ENCODE data around the gene BDH2. TPM values are rescaled to one million over a fixed set of nuclear protein-coding genes. Genes with fewer than 3 reads are reported as not detected.
A peak's percentile ranks its signal among the peaks of the same experiment; 100 is the strongest.

The BDH2 gene
- total and polyA plus RNA-seq, 2 donors (not counting 1 experiment from before 2014, with no cell fraction given): 67.2 to 70.5 TPM

DNA sequence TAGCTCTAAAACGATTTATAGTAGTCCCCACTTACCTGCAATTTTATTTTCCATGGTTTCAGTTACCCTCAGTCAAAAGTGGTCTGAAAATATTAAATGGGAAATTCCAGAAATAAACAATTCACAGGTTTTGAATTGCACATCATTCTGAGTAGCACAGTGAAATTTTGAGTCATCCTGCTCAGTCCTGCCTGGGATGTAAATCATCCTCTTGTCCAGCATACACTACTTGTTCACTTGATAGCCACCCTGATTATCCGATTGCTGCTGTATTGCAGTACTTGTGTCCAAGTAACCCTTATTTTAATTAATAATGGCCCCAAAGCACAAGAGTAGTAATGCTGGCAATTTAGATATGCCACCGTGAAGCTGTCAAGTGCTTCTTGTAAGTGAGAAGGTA, 23.5 kb upstream of the BDH2 start:
- peaks cover 4% of the 10 kb centered on the region for H3K4me1 ChIP-seq (ENCODE audit: control insufficient read depth, extremely low read depth, insufficient read depth, low read length)
- H3K36me3 ChIP-seq (ENCODE audit: control insufficient read depth, insufficient read depth, low read length): no peaks in the 10 kb centered on the region
- H2AFZ ChIP-seq (ENCODE audit: low read length): no peak overlapping the region
- H3K4me2 ChIP-seq (ENCODE audit: extremely low read depth, insufficient read depth, low read length): no peak overlapping the region
- TF ChIP-seq, protein P1, sequence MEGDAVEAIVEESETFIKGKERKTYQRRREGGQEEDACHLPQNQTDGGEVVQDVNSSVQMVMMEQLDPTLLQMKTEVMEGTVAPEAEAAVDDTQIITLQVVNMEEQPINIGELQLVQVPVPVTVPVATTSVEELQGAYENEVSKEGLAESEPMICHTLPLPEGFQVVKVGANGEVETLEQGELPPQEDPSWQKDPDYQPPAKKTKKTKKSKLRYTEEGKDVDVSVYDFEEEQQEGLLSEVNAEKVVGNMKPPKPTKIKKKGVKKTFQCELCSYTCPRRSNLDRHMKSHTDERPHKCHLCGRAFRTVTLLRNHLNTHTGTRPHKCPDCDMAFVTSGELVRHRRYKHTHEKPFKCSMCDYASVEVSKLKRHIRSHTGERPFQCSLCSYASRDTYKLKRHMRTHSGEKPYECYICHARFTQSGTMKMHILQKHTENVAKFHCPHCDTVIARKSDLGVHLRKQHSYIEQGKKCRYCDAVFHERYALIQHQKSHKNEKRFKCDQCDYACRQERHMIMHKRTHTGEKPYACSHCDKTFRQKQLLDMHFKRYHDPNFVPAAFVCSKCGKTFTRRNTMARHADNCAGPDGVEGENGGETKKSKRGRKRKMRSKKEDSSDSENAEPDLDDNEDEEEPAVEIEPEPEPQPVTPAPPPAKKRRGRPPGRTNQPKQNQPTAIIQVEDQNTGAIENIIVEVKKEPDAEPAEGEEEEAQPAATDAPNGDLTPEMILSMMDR (conservative IDR thresholded peaks at IDR 0.05 in 1 of 2, IDR thresholded peaks at IDR 0.05 in 1 of 2; ENCODE audit: low read depth in 1 of 2, low read length in 2 of 2): no peak
- no peak for TF ChIP-seq EZH2 (IDR thresholded peaks at IDR 0.05; ENCODE audit: low read length, missing control alignments)
- no peaks in the 10 kb centered on the region for H4K20me1 ChIP-seq (ENCODE audit: control insufficient read depth, extremely low read depth, insufficient read depth, low read length)
- no peaks in the 10 kb centered on the region for H3K9me3 ChIP-seq (ENCODE audit: control insufficient read depth, insufficient read depth, low read depth, low read length)
- H3K4me3 ChIP-seq (replicated peaks in 1 of 4; ENCODE audit: control extremely low read depth in 1 of 4, insufficient read depth in 1 of 4, low read depth in 3 of 4, low read length in 4 of 4): no peak overlapping the region
- H3K27ac ChIP-seq (ENCODE audit: insufficient read depth, low read length): no peak overlapping the region
- H3K79me2 ChIP-seq (ENCODE audit: control insufficient read depth, insufficient read depth, low read length): no peaks in the 10 kb centered on the region
- no peak for DNase-seq (ENCODE audit: low read depth in 2 of 2)
- no peaks in the 10 kb centered on the region for H3K27me3 ChIP-seq (ENCODE audit: control insufficient read depth, insufficient read depth, low read length)
- no peak overlapping the region for H3K9ac ChIP-seq (ENCODE audit: insufficient read depth, low read length)

DNA sequence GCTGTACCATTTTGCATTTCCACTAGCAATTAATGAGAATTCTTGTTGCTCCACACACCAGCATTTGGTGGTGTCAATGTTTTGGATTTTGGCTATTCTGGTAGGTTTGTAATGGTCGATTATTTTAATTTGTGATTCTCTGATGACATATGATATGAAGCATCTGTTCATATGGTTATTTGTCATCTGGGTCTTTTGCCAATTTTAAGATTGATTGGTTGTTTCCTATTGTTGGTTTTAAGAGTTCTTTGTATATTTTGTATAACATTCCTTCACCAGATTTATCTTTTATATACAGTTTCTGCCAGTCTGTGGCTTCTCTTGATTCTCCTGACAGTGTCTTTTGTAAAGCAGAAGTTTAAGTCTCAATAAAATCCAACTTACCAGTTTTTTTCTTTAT, 18.5 kb upstream of the BDH2 start:
- Histone ChIP-seq H3K36me3 (ENCODE audit: control insufficient read depth, insufficient read depth, low read length) (no peaks in the 10 kb centered on the region), H3K79me2 (ENCODE audit: control insufficient read depth, insufficient read depth, low read length) (no peaks in the 10 kb centered on the region), H3K27ac (ENCODE audit: insufficient read depth, low read length) (no peak overlapping the region), H3K4me2 (ENCODE audit: extremely low read depth, insufficient read depth, low read length) (no peak overlapping the region), H3K4me3 (replicated peaks in 1 of 4; ENCODE audit: control extremely low read depth in 1 of 4, insufficient read depth in 1 of 4, low read depth in 3 of 4, low read length in 4 of 4) (no peak overlapping the region), H4K20me1 (ENCODE audit: control insufficient read depth, extremely low read depth, insufficient read depth, low read length) (no peaks in the 10 kb centered on the region), H3K27me3 (ENCODE audit: control insufficient read depth, insufficient read depth, low read length) (no peaks in the 10 kb centered on the region), H3K9ac (ENCODE audit: insufficient read depth, low read length) (no peak overlapping the region), H3K4me1 (ENCODE audit: control insufficient read depth, extremely low read depth, insufficient read depth, low read length) (peaks cover 7% of the 10 kb centered on the region), H2AFZ (ENCODE audit: low read length) (no peak overlapping the region), H3K9me3 (ENCODE audit: control insufficient read depth, insufficient read depth, low read depth, low read length) (no peaks in the 10 kb centered on the region)
- peak; percentile 50 to 51 for DNase-seq (ENCODE audit: low read depth in 2 of 2)
- TF ChIP-seq, protein P1 (conservative IDR thresholded peaks at IDR 0.05 in 1 of 2, IDR thresholded peaks at IDR 0.05 in 1 of 2; ENCODE audit: low read depth in 1 of 2, low read length in 2 of 2): no peak
- no peak for TF ChIP-seq EZH2 (IDR thresholded peaks at IDR 0.05; ENCODE audit: low read length, missing control alignments)

DNA sequence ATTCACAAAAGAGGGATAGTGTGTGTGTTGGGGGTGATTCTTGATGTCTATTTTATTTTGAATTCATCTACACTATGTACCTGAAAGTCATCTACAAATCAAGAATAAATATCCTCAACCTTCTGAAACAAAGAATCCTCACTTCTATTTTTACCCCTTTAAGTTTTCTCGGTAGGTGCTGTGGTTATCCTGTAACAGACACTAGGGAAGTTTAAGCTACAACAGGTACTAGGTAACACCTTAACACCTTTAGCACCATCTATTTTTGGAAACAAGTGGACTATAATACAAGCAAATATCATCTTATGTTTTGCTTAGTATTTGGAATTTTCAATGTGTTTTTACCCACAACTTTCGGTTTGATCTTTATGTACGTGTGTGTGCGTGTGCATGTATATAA, 12.0 kb upstream of the BDH2 start:
- TF ChIP-seq, protein P1 (conservative IDR thresholded peaks at IDR 0.05 in 1 of 2, IDR thresholded peaks at IDR 0.05 in 1 of 2; ENCODE audit: low read depth in 1 of 2, low read length in 2 of 2): no peak
- no peak for TF ChIP-seq EZH2 (IDR thresholded peaks at IDR 0.05; ENCODE audit: low read length, missing control alignments)
- no peak overlapping the region for H3K4me3 ChIP-seq (replicated peaks in 1 of 4; ENCODE audit: control extremely low read depth in 1 of 4, insufficient read depth in 1 of 4, low read depth in 3 of 4, low read length in 4 of 4)
- H3K4me1 ChIP-seq (ENCODE audit: control insufficient read depth, extremely low read depth, insufficient read depth, low read length): no peaks in the 10 kb centered on the region
- no peaks in the 10 kb centered on the region for H4K20me1 ChIP-seq (ENCODE audit: control insufficient read depth, extremely low read depth, insufficient read depth, low read length)
- H3K27me3 ChIP-seq (ENCODE audit: control insufficient read depth, insufficient read depth, low read length): no peaks in the 10 kb centered on the region
- no peaks in the 10 kb centered on the region for H3K36me3 ChIP-seq (ENCODE audit: control insufficient read depth, insufficient read depth, low read length)
- H3K27ac ChIP-seq (ENCODE audit: insufficient read depth, low read length): no peak overlapping the region
- no peak for DNase-seq (ENCODE audit: low read depth in 2 of 2)
- no peak overlapping the region for H3K4me2 ChIP-seq (ENCODE audit: extremely low read depth, insufficient read depth, low read length)
- H2AFZ ChIP-seq (ENCODE audit: low read length): no peak overlapping the region
- H3K79me2 ChIP-seq (ENCODE audit: control insufficient read depth, insufficient read depth, low read length): no peaks in the 10 kb centered on the region
- no peak overlapping the region for H3K9ac ChIP-seq (ENCODE audit: insufficient read depth, low read length)
- H3K9me3 ChIP-seq (ENCODE audit: control insufficient read depth, insufficient read depth, low read depth, low read length): no peaks in the 10 kb centered on the region
